ENCODE results near the gene ABCD1.

DNA sequence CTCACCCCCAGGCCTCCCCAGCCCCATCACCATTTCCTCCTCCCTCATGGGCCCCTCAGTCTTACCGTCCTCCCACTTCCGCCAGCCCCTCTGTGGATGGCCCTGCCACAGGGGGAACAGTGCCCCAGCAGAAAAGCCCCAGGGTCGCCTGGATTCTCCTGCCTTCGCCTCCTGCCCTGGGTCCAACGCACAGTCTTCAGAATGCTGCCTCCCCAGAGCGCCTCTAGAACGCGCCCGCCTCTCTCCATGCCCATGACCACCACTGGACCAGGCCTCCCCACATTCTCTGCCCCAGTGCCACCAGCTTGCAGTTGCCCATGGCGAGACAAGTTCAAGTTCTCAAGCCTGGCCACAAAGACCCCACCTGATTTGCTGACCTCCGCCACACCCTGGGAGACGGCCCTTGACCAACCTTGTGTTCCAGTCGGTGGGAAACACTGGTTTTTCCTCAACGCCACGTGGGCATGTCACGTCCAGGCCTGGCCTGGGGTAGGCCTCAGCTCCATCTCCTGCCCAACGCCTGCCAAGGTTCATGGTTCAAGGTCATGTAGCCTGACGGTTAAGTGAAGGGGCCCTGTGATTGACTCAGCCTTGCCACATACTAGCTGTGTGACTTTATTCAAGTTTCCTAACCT is 38.8 kb downstream of the ABCD1 start:
- TF ChIP-seq POLR2A (IDR thresholded peaks at IDR 0.05) = no peak
- TF ChIP-seq, protein P1, sequence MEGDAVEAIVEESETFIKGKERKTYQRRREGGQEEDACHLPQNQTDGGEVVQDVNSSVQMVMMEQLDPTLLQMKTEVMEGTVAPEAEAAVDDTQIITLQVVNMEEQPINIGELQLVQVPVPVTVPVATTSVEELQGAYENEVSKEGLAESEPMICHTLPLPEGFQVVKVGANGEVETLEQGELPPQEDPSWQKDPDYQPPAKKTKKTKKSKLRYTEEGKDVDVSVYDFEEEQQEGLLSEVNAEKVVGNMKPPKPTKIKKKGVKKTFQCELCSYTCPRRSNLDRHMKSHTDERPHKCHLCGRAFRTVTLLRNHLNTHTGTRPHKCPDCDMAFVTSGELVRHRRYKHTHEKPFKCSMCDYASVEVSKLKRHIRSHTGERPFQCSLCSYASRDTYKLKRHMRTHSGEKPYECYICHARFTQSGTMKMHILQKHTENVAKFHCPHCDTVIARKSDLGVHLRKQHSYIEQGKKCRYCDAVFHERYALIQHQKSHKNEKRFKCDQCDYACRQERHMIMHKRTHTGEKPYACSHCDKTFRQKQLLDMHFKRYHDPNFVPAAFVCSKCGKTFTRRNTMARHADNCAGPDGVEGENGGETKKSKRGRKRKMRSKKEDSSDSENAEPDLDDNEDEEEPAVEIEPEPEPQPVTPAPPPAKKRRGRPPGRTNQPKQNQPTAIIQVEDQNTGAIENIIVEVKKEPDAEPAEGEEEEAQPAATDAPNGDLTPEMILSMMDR (IDR thresholded peaks at IDR 0.05) = no peak
